OCI-LY1 (cell line): ENCODE results near the gene PDLIM5.

Source experiments
- H2AFZ ChIP-seq: fragments of 200-600 bp; sonication (generic), shearing (Covaris generic); 2 replicates; pipeline ENCODE4 v1.6.0; 2014; ENCODE audit warnings: antibody characterized with exemption, mild to moderate bottlenecking, low read length
- H3F3A ChIP-seq: fragments of 200-600 bp; sonication (generic), shearing (Covaris generic); 2 replicates; pipeline ENCODE4 v1.6.0; 2014; ENCODE audit warnings: mild to moderate bottlenecking, antibody characterized with exemption, low read length, moderate library complexity; ENCODE audit not compliant: insufficient read depth
- H3K27ac ChIP-seq: fragments of 200-600 bp; sonication (generic); 2 replicates; pipeline ENCODE4 v1.5.1; 2014; ENCODE audit warnings: low read length, mixed run types, mild to moderate bottlenecking, low read depth; ENCODE audit not compliant: poor library complexity, severe bottlenecking
- H3K27me3 ChIP-seq: fragments of 200-600 bp; sonication (generic); 2 replicates; pipeline ENCODE4 v1.6.0; 2014; ENCODE audit warnings: antibody characterized with exemption, mild to moderate bottlenecking, low read length, moderate library complexity; ENCODE audit not compliant: insufficient read depth
- H3K36me3 ChIP-seq: fragments of 200-600 bp; sonication (generic); 2 replicates; pipeline ENCODE4 v1.6.1; 2014; ENCODE audit warnings: mild to moderate bottlenecking, antibody characterized with exemption, low read length, moderate library complexity, mixed read lengths; ENCODE audit not compliant: insufficient read depth
- H3K4me1 ChIP-seq: fragments of 200-600 bp; sonication (generic); 2 replicates; pipeline ENCODE4 v1.5.1; 2014; ENCODE audit warnings: mild to moderate bottlenecking, low read length, moderate library complexity; ENCODE audit not compliant: insufficient read depth, severe bottlenecking
- H3K4me2 ChIP-seq: fragments of 200-600 bp; sonication (generic), shearing (Covaris generic); 2 replicates; pipeline ENCODE4 v1.6.1; 2014; ENCODE audit warnings: low read length
- H3K4me3 ChIP-seq: fragments of 200-600 bp; sonication (generic); 2 replicates; pipeline ENCODE4 v1.5.1; 2014; ENCODE audit warnings: low read length, low read depth, mild to moderate bottlenecking, mixed read lengths; ENCODE audit not compliant: poor library complexity, severe bottlenecking
- H3K79me2 ChIP-seq: fragments of 200-600 bp; shearing (Covaris generic); 2 replicates; pipeline ENCODE4 v1.6.1; 2016; ENCODE audit warnings: mixed run types, low read length, mixed read lengths; ENCODE audit not compliant: insufficient read depth
- H3K9ac ChIP-seq: fragments of 200-600 bp; sonication (generic), shearing (Covaris generic); 2 replicates; pipeline ENCODE4 v1.6.1; 2014; ENCODE audit warnings: mild to moderate bottlenecking, low read length, mixed read lengths
- H3K9me2 ChIP-seq: fragments of 200-600 bp; sonication (generic), shearing (Covaris generic); 2 replicates; pipeline ENCODE4 v1.6.1; 2014; ENCODE audit warnings: low read depth, mild to moderate bottlenecking, low read length, mixed read lengths
- H3K9me3 ChIP-seq: fragments of 200-600 bp; shearing (Covaris generic); 2 replicates; pipeline ENCODE4 v1.6.1; 2014; ENCODE audit warnings: low read length, mixed read lengths
- H4K20me1 ChIP-seq: fragments of 200-600 bp; sonication (generic), shearing (Covaris generic); 2 replicates; pipeline ENCODE4 v1.6.0; 2016; ENCODE audit warnings: mild to moderate bottlenecking, low read length; ENCODE audit not compliant: insufficient read depth
- CTCF ChIP-seq: fragments of 200-600 bp; sonication (generic), shearing (Covaris generic); IDR thresholded peaks from 2 replicates; pipeline ENCODE4 v1.5.1; 2017; ENCODE audit warnings: mild to moderate bottlenecking, antibody characterized with exemption, low read length, moderate library complexity, mixed read lengths
- EZH2 ChIP-seq: fragments of 200-600 bp; sonication (generic), shearing (Covaris generic); IDR thresholded peaks from 2 replicates; pipeline ENCODE4 v1.8.0; 2017; ENCODE audit warnings: borderline replicate concordance, mixed run types, mild to moderate bottlenecking, antibody characterized with exemption, low read length, moderate library complexity, mixed read lengths

Gene PDLIM5

DNA sequence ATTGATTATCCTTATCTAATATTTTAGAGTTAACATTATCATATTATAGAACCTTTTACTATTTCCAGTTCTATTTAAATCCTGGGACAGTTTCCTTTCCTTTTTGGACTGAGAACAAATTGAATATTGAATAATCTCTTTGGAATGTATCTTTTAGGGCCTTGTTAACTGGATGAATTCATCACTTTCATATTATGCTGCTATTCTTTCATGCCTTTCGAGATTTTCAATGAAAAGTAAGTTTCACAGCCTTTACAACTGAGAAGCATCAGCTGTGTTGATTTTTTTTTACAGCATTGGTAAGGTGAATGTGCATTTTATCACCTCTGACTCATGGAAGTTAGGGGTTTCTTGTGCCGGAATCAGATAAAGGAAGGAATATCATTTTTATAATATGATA is 39.6 kb downstream of the PDLIM5 start:
- no peak overlapping the region for H2AFZ ChIP-seq
- no peaks in the 10 kb centered on the region for H3K79me2 ChIP-seq
- no peaks in the 10 kb centered on the region for H3K4me1 ChIP-seq

GRCh38 chr4:94495408-94495807 is 43.7 kb downstream of the PDLIM5 start:
- TF ChIP-seq CTCF = no peak
- no peak for TF ChIP-seq EZH2
- no peak overlapping the region for H3K9ac ChIP-seq
- H3K4me2 ChIP-seq = no peak overlapping the region
- no peak overlapping the region for H3K27ac ChIP-seq
- H3K9me3 ChIP-seq = no peaks in the 10 kb centered on the region
- no peaks in the 10 kb centered on the region for H4K20me1 ChIP-seq
- H3K79me2 ChIP-seq = no peaks in the 10 kb centered on the region
- no peaks in the 10 kb centered on the region for H3F3A ChIP-seq
- H3K9me2 ChIP-seq = no peaks in the 10 kb centered on the region
- H3K4me1 ChIP-seq = peaks cover 12% of the 10 kb centered on the region
- H3K4me3 ChIP-seq = no peak overlapping the region
- H3K36me3 ChIP-seq = no peaks in the 10 kb centered on the region
- H3K27me3 ChIP-seq = no peaks in the 10 kb centered on the region
- H2AFZ ChIP-seq = no peak overlapping the region

More for the DNA sequence above, 39.6 kb downstream of the PDLIM5 start:
- no peak for TF ChIP-seq CTCF
- TF ChIP-seq EZH2 = no peak
- no peaks in the 10 kb centered on the region for H3K9me2 ChIP-seq
- H3K4me3 ChIP-seq = no peak overlapping the region
- H3K36me3 ChIP-seq = no peaks in the 10 kb centered on the region
- H4K20me1 ChIP-seq = no peaks in the 10 kb centered on the region
- no peak overlapping the region for H3K4me2 ChIP-seq
- H3K9me3 ChIP-seq = no peaks in the 10 kb centered on the region
- no peak overlapping the region for H3K9ac ChIP-seq
- no peak overlapping the region for H3K27ac ChIP-seq
- no peaks in the 10 kb centered on the region for H3F3A ChIP-seq
- H3K27me3 ChIP-seq = no peaks in the 10 kb centered on the region

GRCh38 chr4:94497690-94498089 is 45.9 kb downstream of the PDLIM5 start:
- TF ChIP-seq EZH2 (no peak), CTCF (no peak)
- Histone ChIP-seq H3K9ac (no peak overlapping the region), H3K4me3 (no peak overlapping the region), H3K4me2 (no peak overlapping the region), H4K20me1 (no peaks in the 10 kb centered on the region), H3K27ac (no peak overlapping the region), H3F3A (no peaks in the 10 kb centered on the region), H3K36me3 (no peaks in the 10 kb centered on the region), H3K9me3 (no peaks in the 10 kb centered on the region), H3K4me1 (peaks cover 12% of the 10 kb centered on the region), H3K9me2 (no peaks in the 10 kb centered on the region), H3K27me3 (no peaks in the 10 kb centered on the region), H3K79me2 (no peaks in the 10 kb centered on the region), H2AFZ (no peak overlapping the region)
